GM12873 (cell line): ENCODE measurements around the gene CTRL.

Experiments
- CTCF ChIP-seq: IDR thresholded peaks from 2 replicates; pipeline ENCODE4 v1.5.1; 2012; ENCODE audit warnings: low read depth, mild to moderate bottlenecking, moderate library complexity, low read length, control low read depth; ENCODE audit not compliant: insufficient read depth; ENCODE audit errors: missing control alignments

CTRL gene

DNA sequence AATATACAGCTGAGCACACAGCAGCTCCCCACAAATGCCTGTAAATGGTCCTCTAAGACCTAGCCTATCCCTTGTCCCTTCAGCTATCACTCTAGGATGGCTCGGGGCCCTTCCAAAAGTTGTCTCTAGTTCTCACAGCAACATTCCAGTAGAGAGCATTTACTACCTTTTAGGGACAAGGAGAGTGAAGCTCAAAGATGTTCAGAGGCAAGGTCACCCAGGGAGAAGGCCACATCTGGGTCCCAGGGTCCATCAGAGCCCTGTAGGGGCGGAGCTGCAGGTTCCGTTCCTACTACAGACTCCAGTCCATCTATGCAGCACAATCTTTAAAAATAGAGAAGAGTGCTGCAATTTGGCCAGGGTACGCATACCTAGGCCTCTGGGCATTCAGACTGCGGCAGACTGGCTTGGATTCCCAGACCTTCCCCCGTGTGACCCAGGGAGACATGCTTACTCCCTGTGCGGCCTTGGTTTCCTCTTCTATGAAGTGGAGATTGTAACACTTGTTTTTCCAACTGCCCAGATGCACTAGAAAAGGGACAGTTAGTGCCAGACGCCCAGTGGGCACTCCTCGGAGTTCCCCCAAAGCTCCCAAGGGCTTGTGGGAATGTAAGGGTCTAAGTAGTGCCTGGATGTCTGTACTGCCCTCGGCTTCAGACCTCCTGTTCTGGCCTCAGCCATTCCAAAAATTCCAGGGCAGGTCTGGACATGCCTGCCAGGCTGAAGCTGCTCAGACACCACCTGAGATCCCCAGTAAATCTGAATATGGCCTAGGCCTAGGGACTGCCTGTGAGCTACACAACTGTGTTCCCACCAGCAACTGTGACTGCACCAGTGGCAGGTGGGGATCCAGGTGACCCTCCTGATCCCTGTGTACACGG is 34.2 kb upstream of the CTRL start:
- TF ChIP-seq CTCF = no peak

DNA sequence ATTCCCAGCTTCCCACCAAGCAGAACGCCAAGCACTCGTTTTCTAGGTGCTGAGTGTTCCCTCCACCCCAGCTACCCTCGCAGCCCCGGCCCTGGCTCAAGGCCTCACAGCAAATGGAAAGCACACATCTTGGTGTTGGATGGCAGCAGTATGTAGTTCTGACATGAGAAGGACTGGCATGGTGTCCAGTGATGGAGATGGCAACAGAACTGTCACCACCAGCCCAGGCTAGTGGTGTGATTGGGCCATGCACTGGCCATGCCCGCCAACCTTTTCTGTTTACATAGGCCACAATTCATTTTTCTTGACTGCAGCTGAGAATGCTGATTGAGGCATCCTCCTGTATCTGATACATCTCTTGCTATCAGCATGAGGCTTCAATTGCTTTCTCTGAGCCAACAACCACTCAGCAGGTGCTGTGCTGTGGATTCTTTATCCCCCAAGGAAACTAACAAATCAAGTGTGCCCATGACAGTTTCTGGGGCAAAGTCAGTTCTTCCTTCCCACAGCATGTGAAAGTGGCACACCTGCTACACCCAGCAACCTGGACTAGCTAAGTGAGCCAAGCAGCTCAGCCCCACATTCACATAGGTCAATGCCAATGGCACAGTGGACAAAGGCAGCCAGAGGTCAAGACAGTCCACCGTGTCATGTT is 32.9 kb upstream of the CTRL start:
- no peak for TF ChIP-seq CTCF

- TF ChIP-seq CTCF = no peak
These were observed 32.1 kb upstream of the CTRL start for GRCh38 chr16:67963662-67964321.

DNA sequence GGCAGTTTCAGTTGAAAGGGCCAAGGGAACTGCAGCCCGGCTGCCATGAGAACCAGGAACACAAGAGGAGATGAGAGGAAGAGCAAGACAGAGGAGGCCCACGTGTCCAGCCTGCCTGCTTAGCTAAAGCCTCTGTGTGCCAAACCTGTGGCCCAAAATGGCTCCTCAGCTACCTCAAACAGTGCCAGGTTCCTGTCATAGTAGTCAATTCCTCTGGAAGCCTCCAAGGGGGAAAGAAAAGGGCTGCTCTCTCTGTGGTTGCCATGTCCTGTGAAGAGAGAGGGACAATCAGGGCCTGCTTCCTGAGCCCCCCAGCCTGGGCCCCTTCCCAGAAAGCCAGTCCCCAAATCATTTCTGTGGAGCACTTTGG is 31.6 kb upstream of the CTRL start:
- TF ChIP-seq CTCF = no peak

GRCh38 chr16:67962135-67962534 is 30.5 kb upstream of the CTRL start:
- no peak for TF ChIP-seq CTCF

GRCh38 chr16:67961551-67961957 is 29.9 kb upstream of the CTRL start:
- no peak for TF ChIP-seq CTCF
